GM12875 (cell line): ENCODE data around the gene DAGLA.

Source experiments
- H3K4me3 ChIP-seq: one replicate; pipeline ENCODE4 v1.5.1; 2011; ENCODE audit warnings: low read depth, low read length, control low read depth
- TF ChIP-seq, protein P1 (sequence below): IDR thresholded peaks from 2 replicates; pipeline ENCODE4 v1.5.1; 2011; ENCODE audit warnings: low read depth, mild to moderate bottlenecking, control low read depth, inconsistent platforms, low read length, moderate library complexity, borderline replicate concordance; ENCODE audit not compliant: insufficient read depth

Gene DAGLA

GRCh38 chr11:61724437-61724836 is 44.2 kb downstream of the DAGLA start:
- no peak overlapping the region for H3K4me3 ChIP-seq
- TF ChIP-seq, protein P1, sequence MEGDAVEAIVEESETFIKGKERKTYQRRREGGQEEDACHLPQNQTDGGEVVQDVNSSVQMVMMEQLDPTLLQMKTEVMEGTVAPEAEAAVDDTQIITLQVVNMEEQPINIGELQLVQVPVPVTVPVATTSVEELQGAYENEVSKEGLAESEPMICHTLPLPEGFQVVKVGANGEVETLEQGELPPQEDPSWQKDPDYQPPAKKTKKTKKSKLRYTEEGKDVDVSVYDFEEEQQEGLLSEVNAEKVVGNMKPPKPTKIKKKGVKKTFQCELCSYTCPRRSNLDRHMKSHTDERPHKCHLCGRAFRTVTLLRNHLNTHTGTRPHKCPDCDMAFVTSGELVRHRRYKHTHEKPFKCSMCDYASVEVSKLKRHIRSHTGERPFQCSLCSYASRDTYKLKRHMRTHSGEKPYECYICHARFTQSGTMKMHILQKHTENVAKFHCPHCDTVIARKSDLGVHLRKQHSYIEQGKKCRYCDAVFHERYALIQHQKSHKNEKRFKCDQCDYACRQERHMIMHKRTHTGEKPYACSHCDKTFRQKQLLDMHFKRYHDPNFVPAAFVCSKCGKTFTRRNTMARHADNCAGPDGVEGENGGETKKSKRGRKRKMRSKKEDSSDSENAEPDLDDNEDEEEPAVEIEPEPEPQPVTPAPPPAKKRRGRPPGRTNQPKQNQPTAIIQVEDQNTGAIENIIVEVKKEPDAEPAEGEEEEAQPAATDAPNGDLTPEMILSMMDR = no peak

DNA sequence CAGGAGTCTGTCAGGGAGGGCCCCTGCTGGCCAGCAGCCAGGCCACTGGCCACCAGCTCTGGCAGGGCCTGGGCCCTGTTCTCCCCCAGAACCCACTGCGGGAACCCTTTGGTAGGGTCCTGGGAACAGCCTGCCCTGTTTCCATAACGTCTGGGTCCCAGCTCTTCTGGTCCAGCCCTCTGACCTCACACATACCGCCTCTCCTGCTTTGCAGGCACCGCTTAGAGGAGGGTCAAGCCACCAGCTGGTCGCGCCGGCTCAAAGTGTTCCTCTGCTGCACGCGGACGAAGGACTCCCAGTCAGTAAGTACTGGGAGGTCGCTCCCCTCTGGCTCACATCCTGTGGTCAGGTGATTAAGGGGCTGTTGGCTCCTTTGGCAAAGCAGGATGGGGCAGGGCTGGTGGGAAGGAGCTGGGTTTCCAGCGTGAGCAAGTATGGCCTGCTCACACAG is 45.6 kb downstream of the DAGLA start:
- no peak overlapping the region for H3K4me3 ChIP-seq
- TF ChIP-seq, protein P1 = no peak

GRCh38 chr11:61726775-61727174 is 46.6 kb downstream of the DAGLA start:
- H3K4me3 ChIP-seq = no peak overlapping the region
- TF ChIP-seq, protein P1 = no peak

- TF ChIP-seq, protein P1 = no peak
- H3K4me3 ChIP-seq = no peak overlapping the region
Measured at GRCh38 chr11:61727401-61727811, 47.2 kb downstream of the DAGLA start.

- no peak overlapping the region for H3K4me3 ChIP-seq
- TF ChIP-seq, protein P1 = no peak
Measured at GRCh38 chr11:61728066-61728939, 48.1 kb downstream of the DAGLA start.

GRCh38 chr11:61728940-61729219 is 48.7 kb downstream of the DAGLA start:
- H3K4me3 ChIP-seq = no peak overlapping the region
- TF ChIP-seq, protein P1 = no peak
